HEK293 (cell line): ENCODE results near the gene RPL39.
A peak's percentile ranks its signal among the peaks of the same experiment; 100 is the strongest.

ENCODE experiments used
- GFI1B ChIP-seq: fragments of 450-650 bp; formaldehyde crosslinking; IDR thresholded peaks from 2 replicates; pipeline ENCODE4 v1.5.1; 2016; ENCODE audit warnings: missing biosample characterization, missing genetic modification characterization
- GLI4 ChIP-seq: fragments of 450-650 bp; formaldehyde crosslinking; IDR thresholded peaks from 2 replicates; pipeline ENCODE4 v1.5.1; 2016; ENCODE audit warnings: missing biosample characterization, missing genetic modification characterization
- GLIS1 ChIP-seq: fragments of 450-650 bp; formaldehyde crosslinking; IDR thresholded peaks from 2 replicates; pipeline ENCODE4 v1.5.1; 2016; ENCODE audit warnings: missing biosample characterization, missing genetic modification characterization
- GLIS2 ChIP-seq: fragments of 450-650 bp; formaldehyde crosslinking; IDR thresholded peaks from 2 replicates; pipeline ENCODE4 v1.5.1; 2016; ENCODE audit warnings: missing biosample characterization, missing genetic modification characterization
- HOXD13 ChIP-seq: sonication (generic); formaldehyde crosslinking; IDR thresholded peaks from 2 replicates; pipeline ENCODE4 v1.8.0; 2022; ENCODE audit warnings: missing genetic modification reagents, borderline replicate concordance
- KLF17 ChIP-seq: fragments of 450-650 bp; formaldehyde crosslinking; IDR thresholded peaks from 2 replicates; pipeline ENCODE4 v1.5.1; 2016; ENCODE audit warnings: missing biosample characterization, missing genetic modification characterization
- MZF1 ChIP-seq: fragments of 450-650 bp; formaldehyde crosslinking; IDR thresholded peaks from 2 replicates; pipeline ENCODE4 v1.5.1; 2017; ENCODE audit warnings: missing biosample characterization, missing genetic modification characterization, borderline replicate concordance
- SALL2 ChIP-seq: fragments of 450-650 bp; formaldehyde crosslinking; IDR thresholded peaks from 2 replicates; pipeline ENCODE4 v1.5.0; 2017; ENCODE audit warnings: missing biosample characterization, mild to moderate bottlenecking, missing genetic modification characterization, borderline replicate concordance
- SCRT1 ChIP-seq: fragments of 450-650 bp; formaldehyde crosslinking; IDR thresholded peaks from 2 replicates; pipeline ENCODE4 v1.5.1; 2016; ENCODE audit warnings: missing biosample characterization, missing genetic modification characterization, borderline replicate concordance
- SP2 ChIP-seq: fragments of 450-650 bp; formaldehyde crosslinking; IDR thresholded peaks from 2 replicates; pipeline ENCODE4 v1.5.1; 2016; ENCODE audit warnings: missing biosample characterization, missing genetic modification characterization
- TSHZ1 ChIP-seq: fragments of 450-650 bp; formaldehyde crosslinking; IDR thresholded peaks from 2 replicates; pipeline ENCODE4 v1.5.1; 2016; ENCODE audit warnings: missing biosample characterization, missing genetic modification characterization, borderline replicate concordance
- WT1 ChIP-seq: fragments of 450-650 bp; formaldehyde crosslinking; IDR thresholded peaks from 2 replicates; pipeline ENCODE4 v1.5.1; 2016; ENCODE audit warnings: missing biosample characterization, missing genetic modification characterization
- ZBTB1 ChIP-seq: fragments of 450-650 bp; formaldehyde crosslinking; IDR thresholded peaks from 2 replicates; pipeline ENCODE4 v1.5.1; 2016; ENCODE audit warnings: missing biosample characterization, missing genetic modification characterization
- ZFP37 ChIP-seq: fragments of 450-650 bp; formaldehyde crosslinking; IDR thresholded peaks from 2 replicates; pipeline ENCODE4 v1.5.1; 2016; ENCODE audit warnings: missing biosample characterization, missing genetic modification characterization
- ZNF114 ChIP-seq: fragments of 450-650 bp; formaldehyde crosslinking; IDR thresholded peaks from 2 replicates; pipeline ENCODE4 v1.5.0; 2017; ENCODE audit warnings: missing biosample characterization, missing genetic modification characterization
- ZNF132 ChIP-seq: fragments of 450-650 bp; formaldehyde crosslinking; IDR thresholded peaks from 2 replicates; pipeline ENCODE4 v1.5.1; 2017; ENCODE audit warnings: missing biosample characterization, missing genetic modification characterization, borderline replicate concordance
- ZNF133 ChIP-seq: fragments of 450-650 bp; formaldehyde crosslinking; IDR thresholded peaks from 2 replicates; pipeline ENCODE4 v1.5.1; 2016; ENCODE audit warnings: missing biosample characterization, missing genetic modification characterization
- ZNF140 ChIP-seq: fragments of 450-650 bp; formaldehyde crosslinking; IDR thresholded peaks from 2 replicates; pipeline ENCODE4 v1.5.1; 2016; ENCODE audit warnings: missing biosample characterization, missing genetic modification characterization
- ZNF366 ChIP-seq: fragments of 450-650 bp; formaldehyde crosslinking; conservative IDR thresholded peaks from 2 replicates; pipeline ENCODE4 v1.5.1; 2016; ENCODE audit warnings: missing biosample characterization, missing genetic modification characterization
- ZNF37A ChIP-seq: fragments of 450-650 bp; IDR thresholded peaks from 2 replicates; pipeline ENCODE4 v1.5.1; 2018; ENCODE audit warnings: missing biosample characterization, missing genetic modification characterization
- ZNF423 ChIP-seq: fragments of 450-650 bp; formaldehyde crosslinking; IDR thresholded peaks from 2 replicates; pipeline ENCODE4 v1.5.1; 2016; ENCODE audit warnings: missing biosample characterization, missing genetic modification characterization
- ZNF600 ChIP-seq: fragments of 450-650 bp; formaldehyde crosslinking; IDR thresholded peaks from 2 replicates; pipeline ENCODE4 v1.5.1; 2016; ENCODE audit warnings: missing biosample characterization, missing genetic modification characterization
- ZNF660 ChIP-seq: fragments of 450-650 bp; IDR thresholded peaks from 2 replicates; pipeline ENCODE4 v1.5.1; 2018; ENCODE audit warnings: missing biosample characterization, mild to moderate bottlenecking, missing genetic modification characterization
- ZNF670 ChIP-seq: fragments of 450-650 bp; formaldehyde crosslinking; IDR thresholded peaks from 2 replicates; pipeline ENCODE4 v1.5.1; 2016; ENCODE audit warnings: missing biosample characterization, missing genetic modification characterization, low read depth
- ZNF677 ChIP-seq: fragments of 450-650 bp; IDR thresholded peaks from 2 replicates; pipeline ENCODE4 v1.5.0; 2018; ENCODE audit warnings: missing biosample characterization, mild to moderate bottlenecking, missing genetic modification characterization, moderate library complexity
- ZNF768 ChIP-seq: fragments of 450-650 bp; formaldehyde crosslinking; IDR thresholded peaks from 2 replicates; pipeline ENCODE4 v1.5.1; 2018; ENCODE audit warnings: missing biosample characterization, mild to moderate bottlenecking, missing genetic modification characterization
- ZSCAN4 ChIP-seq: fragments of 450-650 bp; formaldehyde crosslinking; IDR thresholded peaks from 2 replicates; pipeline ENCODE4 v1.5.1; 2017; ENCODE audit warnings: missing biosample characterization, missing genetic modification characterization
- TF ChIP-seq, protein P1 (sequence below): fragments of 450-650 bp; formaldehyde crosslinking; IDR thresholded peaks from 2 replicates; pipeline ENCODE4 v1.5.1; 2016; ENCODE audit warnings: missing biosample characterization, missing genetic modification characterization
- TF ChIP-seq, protein P2 (sequence below): fragments of 450-650 bp; formaldehyde crosslinking; conservative IDR thresholded peaks from 2 replicates; pipeline ENCODE4 v1.5.1; 2016; ENCODE audit warnings: low read depth, missing biosample characterization, missing genetic modification characterization

Gene RPL39

GRCh38 chrX:119757979-119758730 lies 33.3 kb downstream of the RPL39 start, which contains the start of gene SOWAHD (continued):
- peak; percentile 97 for TF ChIP-seq GLIS2 (tag by site-specific recombination)
- no peak for TF ChIP-seq HOXD13 (CRISPR knock-in tag)
- TF ChIP-seq SALL2 (tag by site-specific recombination) = no peak
- TF ChIP-seq SP2 (tag by site-specific recombination) = peak; percentile 81
- TF ChIP-seq WT1 (tag by site-specific recombination) = no peak; the same call in 1 of the 2 replicates
- no peak for TF ChIP-seq ZNF677 (tag by site-specific recombination)
- TF ChIP-seq ZNF140 (tag by site-specific recombination) = no peak
- TF ChIP-seq ZNF423 (tag by site-specific recombination) = no peak
- no peak for TF ChIP-seq ZNF660
- TF ChIP-seq KLF17 (tag by site-specific recombination) = no peak; the same call in none of the 2 replicates
- TF ChIP-seq GLIS1 = peak; percentile 98
- TF ChIP-seq ZNF114 (tag by site-specific recombination) = no peak
- no peak for TF ChIP-seq GFI1B (tag by site-specific recombination)
- TF ChIP-seq ZNF132 (tag by site-specific recombination) = no peak
- TF ChIP-seq MZF1 (tag by site-specific recombination) = no peak
- peak; percentile 80 for TF ChIP-seq ZNF366
- TF ChIP-seq TSHZ1 (tag by site-specific recombination) = no peak
- TF ChIP-seq ZNF37A (tag by site-specific recombination) = no peak
- no peak for TF ChIP-seq ZNF768 (tag by site-specific recombination)
- TF ChIP-seq, protein P1, sequence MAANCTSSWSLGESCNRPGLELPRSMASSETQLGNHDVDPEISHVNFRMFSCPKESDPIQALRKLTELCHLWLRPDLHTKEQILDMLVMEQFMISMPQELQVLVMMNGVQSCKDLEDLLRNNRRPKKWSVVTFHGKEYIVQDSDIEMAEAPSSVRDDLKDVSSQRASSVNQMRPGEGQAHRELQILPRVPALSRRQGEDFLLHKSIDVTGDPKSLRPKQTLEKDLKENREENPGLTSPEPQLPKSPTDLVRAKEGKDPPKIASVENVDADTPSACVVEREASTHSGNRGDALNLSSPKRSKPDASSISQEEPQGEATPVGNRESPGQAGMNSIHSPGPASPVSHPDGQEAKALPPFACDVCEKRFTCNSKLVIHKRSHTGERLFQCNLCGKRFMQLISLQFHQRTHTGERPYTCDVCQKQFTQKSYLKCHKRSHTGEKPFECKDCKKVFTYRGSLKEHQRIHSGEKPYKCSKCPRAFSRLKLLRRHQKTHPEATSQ (tag by site-specific recombination) = no peak
- TF ChIP-seq SCRT1 (tag by site-specific recombination) = no peak
- TF ChIP-seq ZNF133 (tag by site-specific recombination) = no peak
- TF ChIP-seq ZNF670 = no peak
- TF ChIP-seq ZNF600 (tag by site-specific recombination) = peak; percentile 38
- no peak for TF ChIP-seq ZFP37 (tag by site-specific recombination)
- TF ChIP-seq GLI4 (tag by site-specific recombination) = no peak
- TF ChIP-seq ZBTB1 = no peak
- TF ChIP-seq ZSCAN4 (tag by site-specific recombination) = no peak
- TF ChIP-seq, protein P2, sequence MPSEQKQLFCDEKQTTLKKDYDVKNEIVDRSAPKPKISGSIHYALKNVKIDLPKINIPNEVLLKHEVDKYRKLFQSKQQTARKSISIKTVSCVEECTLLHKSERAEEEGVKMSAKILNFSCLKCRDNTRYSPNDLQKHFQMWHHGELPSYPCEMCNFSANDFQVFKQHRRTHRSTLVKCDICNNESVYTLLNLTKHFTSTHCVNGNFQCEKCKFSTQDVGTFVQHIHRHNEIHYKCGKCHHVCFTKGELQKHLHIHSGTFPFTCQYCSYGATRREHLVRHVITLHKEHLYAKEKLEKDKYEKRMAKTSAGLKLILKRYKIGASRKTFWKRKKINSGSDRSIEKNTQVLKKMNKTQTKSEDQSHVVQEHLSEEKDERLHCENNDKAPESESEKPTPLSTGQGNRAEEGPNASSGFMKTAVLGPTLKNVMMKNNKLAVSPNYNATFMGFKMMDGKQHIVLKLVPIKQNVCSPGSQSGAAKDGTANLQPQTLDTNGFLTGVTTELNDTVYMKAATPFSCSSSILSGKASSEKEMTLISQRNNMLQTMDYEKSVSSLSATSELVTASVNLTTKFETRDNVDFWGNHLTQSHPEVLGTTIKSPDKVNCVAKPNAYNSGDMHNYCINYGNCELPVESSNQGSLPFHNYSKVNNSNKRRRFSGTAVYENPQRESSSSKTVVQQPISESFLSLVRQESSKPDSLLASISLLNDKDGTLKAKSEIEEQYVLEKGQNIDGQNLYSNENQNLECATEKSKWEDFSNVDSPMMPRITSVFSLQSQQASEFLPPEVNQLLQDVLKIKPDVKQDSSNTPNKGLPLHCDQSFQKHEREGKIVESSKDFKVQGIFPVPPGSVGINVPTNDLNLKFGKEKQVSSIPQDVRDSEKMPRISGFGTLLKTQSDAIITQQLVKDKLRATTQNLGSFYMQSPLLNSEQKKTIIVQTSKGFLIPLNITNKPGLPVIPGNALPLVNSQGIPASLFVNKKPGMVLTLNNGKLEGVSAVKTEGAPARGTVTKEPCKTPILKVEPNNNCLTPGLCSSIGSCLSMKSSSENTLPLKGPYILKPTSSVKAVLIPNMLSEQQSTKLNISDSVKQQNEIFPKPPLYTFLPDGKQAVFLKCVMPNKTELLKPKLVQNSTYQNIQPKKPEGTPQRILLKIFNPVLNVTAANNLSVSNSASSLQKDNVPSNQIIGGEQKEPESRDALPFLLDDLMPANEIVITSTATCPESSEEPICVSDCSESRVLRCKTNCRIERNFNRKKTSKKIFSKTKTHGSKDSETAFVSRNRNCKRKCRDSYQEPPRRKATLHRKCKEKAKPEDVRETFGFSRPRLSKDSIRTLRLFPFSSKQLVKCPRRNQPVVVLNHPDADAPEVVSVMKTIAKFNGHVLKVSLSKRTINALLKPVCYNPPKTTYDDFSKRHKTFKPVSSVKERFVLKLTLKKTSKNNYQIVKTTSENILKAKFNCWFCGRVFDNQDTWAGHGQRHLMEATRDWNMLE (tag by site-specific recombination) = no peak
